Lower leg skin (tissue), 3 donors: Measurements from ENCODE around the gene SKIDA1.

Source experiments
- POLR2A ChIP-seq, 2 donors: fragments of 450-650 bp; IDR thresholded peaks; one replicate each; pipeline ENCODE4 v1.6.1; 2016 to 2017; ENCODE audit warnings: antibody characterized with exemption in 2 of 2, mild to moderate bottlenecking in 1 of 2, moderate library complexity in 1 of 2
- TF ChIP-seq, protein P1 (sequence below), 3 donors: fragments of 450-650 bp; IDR thresholded peaks; one replicate each; pipeline ENCODE4 v1.5.1; 2016; ENCODE audit warnings: antibody characterized with exemption in 3 of 3, mild to moderate bottlenecking in 3 of 3, moderate library complexity in 2 of 3

DNA sequence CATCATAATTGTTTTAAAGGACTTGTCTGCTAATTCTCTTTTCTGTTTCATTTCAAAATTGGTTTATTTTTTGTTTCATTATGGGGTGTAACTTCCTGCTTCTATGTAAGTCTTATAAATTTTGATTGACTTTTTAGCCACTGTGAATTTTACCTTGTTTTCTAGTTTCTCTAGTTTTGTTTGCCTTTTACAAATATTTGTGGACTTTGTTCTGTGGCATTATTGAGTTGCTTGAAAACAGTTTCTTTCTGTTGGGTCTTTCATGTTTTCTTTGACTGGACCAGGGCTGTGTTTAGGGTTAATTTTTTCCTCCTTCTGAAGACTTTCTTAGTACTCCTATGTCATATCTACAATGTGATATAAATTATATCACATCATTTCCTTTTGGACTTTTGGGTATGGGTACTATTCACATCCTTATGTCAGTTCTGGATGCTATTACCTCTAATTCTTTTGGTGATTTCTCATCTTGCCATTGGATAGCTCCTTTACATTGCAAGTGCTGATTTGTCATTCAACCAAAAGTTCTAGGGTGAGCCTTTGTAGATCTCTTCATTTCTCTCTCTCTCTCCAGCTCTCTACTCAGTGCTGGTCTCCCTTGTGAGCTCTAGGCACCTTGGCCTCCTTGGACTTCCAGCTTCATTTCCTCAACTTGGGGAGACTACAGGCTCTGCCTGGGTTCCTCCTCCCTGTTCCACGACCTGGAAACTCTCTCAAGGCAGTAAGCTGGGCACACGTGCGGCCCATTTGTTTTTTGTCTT is 45.5 kb upstream of the SKIDA1 start:
- TF ChIP-seq POLR2A (IDR thresholded peaks at IDR 0.05), result no peak
- TF ChIP-seq, protein P1, sequence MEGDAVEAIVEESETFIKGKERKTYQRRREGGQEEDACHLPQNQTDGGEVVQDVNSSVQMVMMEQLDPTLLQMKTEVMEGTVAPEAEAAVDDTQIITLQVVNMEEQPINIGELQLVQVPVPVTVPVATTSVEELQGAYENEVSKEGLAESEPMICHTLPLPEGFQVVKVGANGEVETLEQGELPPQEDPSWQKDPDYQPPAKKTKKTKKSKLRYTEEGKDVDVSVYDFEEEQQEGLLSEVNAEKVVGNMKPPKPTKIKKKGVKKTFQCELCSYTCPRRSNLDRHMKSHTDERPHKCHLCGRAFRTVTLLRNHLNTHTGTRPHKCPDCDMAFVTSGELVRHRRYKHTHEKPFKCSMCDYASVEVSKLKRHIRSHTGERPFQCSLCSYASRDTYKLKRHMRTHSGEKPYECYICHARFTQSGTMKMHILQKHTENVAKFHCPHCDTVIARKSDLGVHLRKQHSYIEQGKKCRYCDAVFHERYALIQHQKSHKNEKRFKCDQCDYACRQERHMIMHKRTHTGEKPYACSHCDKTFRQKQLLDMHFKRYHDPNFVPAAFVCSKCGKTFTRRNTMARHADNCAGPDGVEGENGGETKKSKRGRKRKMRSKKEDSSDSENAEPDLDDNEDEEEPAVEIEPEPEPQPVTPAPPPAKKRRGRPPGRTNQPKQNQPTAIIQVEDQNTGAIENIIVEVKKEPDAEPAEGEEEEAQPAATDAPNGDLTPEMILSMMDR (IDR thresholded peaks at IDR 0.05), result no peak
